ENCODE results near the gene EEF1AKMT1. TPM values are rescaled to one million over a fixed set of nuclear protein-coding genes. Genes with fewer than 3 reads are reported as not detected.

Gene EEF1AKMT1
- total RNA-seq, result 10 to 100 TPM; 16.5 to 18.4 TPM

GRCh38 chr13:20773194-20774080, at the start of gene EEF1AKMT1:
EEF1AKMT1 (minus strand) TSS chr13:20773961; CDS start chr13:20757598, 16,363 bp downstream.
- H3K4me1 Mint-ChIP-seq (ENCODE audit: low read depth), result peaks cover 42% of the 10 kb centered on the region
- DNase-seq, result peak; percentile 96
- peak within 1 kb of the TSS; percentile 96 for H3K27ac Mint-ChIP-seq
- H3K9me3 Mint-ChIP-seq, result peaks cover 5% of the 10 kb centered on the region
- intact Hi-C loops (cut with micrococcal nuclease), result loop anchor here (1.0 to 10.0 kb wide), 7 partner anchors 55 to 401 kb away; partner anchors contain the start of genes CRYL1, IFT88, MRPL57 and SKA3
- H3K4me3 Mint-ChIP-seq, result peak within 1 kb of the TSS; percentile 81
- H3K36me3 Mint-ChIP-seq, result peaks cover 36% of the 10 kb centered on the region
- POLR2A ChIA-PET, result interaction anchor here (0.7 to 2.8 kb wide), 7 partner anchors 8 to 582 kb away, joined by 3 to 13 read pairs (median 4); partner anchors contain the start of genes CRYL1, IL17D and XPO4
- H3K27me3 Mint-ChIP-seq, result no peaks in the 10 kb centered on the region
- CTCF ChIA-PET, result interaction anchor here (0.7 to 2.1 kb wide), 2 partner anchors 48 to 50 kb away, joined by 3 to 7 read pairs; no protein-coding TSS in a partner anchor

- no peak for DNase-seq
- H3K4me1 Mint-ChIP-seq (ENCODE audit: low read depth), result peaks cover 15% of the 10 kb centered on the region
- POLR2A ChIA-PET, result interaction anchor here (1.0 kb wide), 1 partner anchor 50 kb away, joined by 4 read pairs; the partner anchor contains the start of gene EEF1AKMT1
- no peaks in the 10 kb centered on the region for H3K27me3 Mint-ChIP-seq
- H3K27ac Mint-ChIP-seq, result no peak overlapping the region
- CTCF ChIA-PET, result interaction anchor here (2.2 kb wide), 1 partner anchor 17 kb away, joined by 6 read pairs; no protein-coding TSS in a partner anchor
- intact Hi-C loops (cut with micrococcal nuclease), result no loop called here
- H3K9me3 Mint-ChIP-seq, result no peaks in the 10 kb centered on the region
- H3K4me3 Mint-ChIP-seq, result no peak overlapping the region
- H3K36me3 Mint-ChIP-seq, result peaks cover 16% of the 10 kb centered on the region
Observed at GRCh38 chr13:20823071-20823470, 49.3 kb upstream of the EEF1AKMT1 start.

- peaks cover 15% of the 10 kb centered on the region for H3K4me1 Mint-ChIP-seq (ENCODE audit: low read depth)
- H3K9me3 Mint-ChIP-seq, result no peaks in the 10 kb centered on the region
- ChIA-PET CTCF (interaction anchor here (0.9 to 2.2 kb wide), 4 partner anchors 16 to 334 kb away, joined by 3 to 12 read pairs (median 5); partner anchors contain the start of gene EEF1AKMT1), POLR2A (no interaction called here)
- no peaks in the 10 kb centered on the region for H3K27me3 Mint-ChIP-seq
- no peak for DNase-seq
- intact Hi-C loops (cut with micrococcal nuclease), result no loop called here
- no peak overlapping the region for H3K27ac Mint-ChIP-seq
- peaks cover 16% of the 10 kb centered on the region for H3K36me3 Mint-ChIP-seq
- no peak overlapping the region for H3K4me3 Mint-ChIP-seq
Observed at GRCh38 chr13:20822406-20822805, 48.6 kb upstream of the EEF1AKMT1 start.

- DNase-seq, result no peak
- H3K9me3 Mint-ChIP-seq, result no peaks in the 10 kb centered on the region
- H3K4me3 Mint-ChIP-seq, result no peak overlapping the region
- no peak overlapping the region for H3K27ac Mint-ChIP-seq
- POLR2A ChIA-PET, result no interaction called here
- H3K4me1 Mint-ChIP-seq (ENCODE audit: low read depth), result peaks cover 15% of the 10 kb centered on the region
- H3K27me3 Mint-ChIP-seq, result no peaks in the 10 kb centered on the region
- CTCF ChIA-PET, result interaction anchor here (1.7 kb wide), 1 partner anchor 8 kb away, joined by 7 read pairs; no protein-coding TSS in a partner anchor
- peaks cover 16% of the 10 kb centered on the region for H3K36me3 Mint-ChIP-seq
- intact Hi-C loops (cut with micrococcal nuclease), result no loop called here
Observed at GRCh38 chr13:20819715-20820114, 46.0 kb upstream of the EEF1AKMT1 start.

GRCh38 chr13:20815464-20815863, 41.7 kb upstream of the EEF1AKMT1 start:
- H3K4me1 Mint-ChIP-seq (ENCODE audit: low read depth), result peaks cover 4% of the 10 kb centered on the region
- POLR2A ChIA-PET, result no interaction called here
- no peak overlapping the region for H3K27ac Mint-ChIP-seq
- no peak for DNase-seq
- CTCF ChIA-PET, result interaction anchor here (3.1 kb wide), 1 partner anchor 13 kb away, joined by 15 read pairs; no protein-coding TSS in a partner anchor
- no peaks in the 10 kb centered on the region for H3K9me3 Mint-ChIP-seq
- peaks cover 9% of the 10 kb centered on the region for H3K36me3 Mint-ChIP-seq
- intact Hi-C loops (cut with micrococcal nuclease), result no loop called here
- H3K4me3 Mint-ChIP-seq, result no peak overlapping the region
- no peaks in the 10 kb centered on the region for H3K27me3 Mint-ChIP-seq

GRCh38 chr13:20814224-20814910, 40.6 kb upstream of the EEF1AKMT1 start:
- CTCF ChIA-PET, result interaction anchor here (3.1 kb wide), 1 partner anchor 14 kb away, joined by 15 read pairs; no protein-coding TSS in a partner anchor
- no peaks in the 10 kb centered on the region for H3K9me3 Mint-ChIP-seq
- POLR2A ChIA-PET, result no interaction called here
- peaks cover 9% of the 10 kb centered on the region for H3K36me3 Mint-ChIP-seq
- no peak for DNase-seq
- H3K4me1 Mint-ChIP-seq (ENCODE audit: low read depth), result no peaks in the 10 kb centered on the region
- intact Hi-C loops (cut with micrococcal nuclease), result no loop called here
- no peak overlapping the region for H3K27ac Mint-ChIP-seq
- H3K27me3 Mint-ChIP-seq, result no peaks in the 10 kb centered on the region
- H3K4me3 Mint-ChIP-seq, result no peak overlapping the region

- Mint-ChIP-seq H3K9me3 (no peaks in the 10 kb centered on the region), H3K4me3 (no peak overlapping the region), H3K36me3 (peaks cover 16% of the 10 kb centered on the region), H3K27ac (no peak overlapping the region), H3K4me1 (ENCODE audit: low read depth) (no peaks in the 10 kb centered on the region), H3K27me3 (no peaks in the 10 kb centered on the region)
- ChIA-PET POLR2A (no interaction called here), CTCF (no interaction called here)
- intact Hi-C loops (cut with micrococcal nuclease), result no loop called here
- DNase-seq, result no peak
Observed at GRCh38 chr13:20812890-20813289, 39.1 kb upstream of the EEF1AKMT1 start.

GRCh38 chr13:20810808-20811207, 37.0 kb upstream of the EEF1AKMT1 start:
- Mint-ChIP-seq H3K27me3 (no peaks in the 10 kb centered on the region), H3K27ac (no peak overlapping the region)
- intact Hi-C loops (cut with micrococcal nuclease), result no loop called here

GRCh38 chr13:20808874-20809273, 35.1 kb upstream of the EEF1AKMT1 start:
- Mint-ChIP-seq H3K36me3 (peaks cover 20% of the 10 kb centered on the region), H3K27me3 (no peaks in the 10 kb centered on the region), H3K9me3 (no peaks in the 10 kb centered on the region), H3K4me1 (ENCODE audit: low read depth) (no peaks in the 10 kb centered on the region), H3K27ac (no peak overlapping the region), H3K4me3 (no peak overlapping the region)
- POLR2A ChIA-PET, result no interaction called here
- CTCF ChIA-PET, result no interaction called here
- no peak for DNase-seq
- intact Hi-C loops (cut with micrococcal nuclease), result no loop called here

More at GRCh38 chr13:20810808-20811207, 37.0 kb upstream of the EEF1AKMT1 start:
- Mint-ChIP-seq H3K4me3 (no peak overlapping the region), H3K4me1 (ENCODE audit: low read depth) (no peaks in the 10 kb centered on the region), H3K36me3 (peaks cover 20% of the 10 kb centered on the region), H3K9me3 (no peaks in the 10 kb centered on the region)
- no peak for DNase-seq
- CTCF ChIA-PET, result interaction anchor here (0.9 to 1.6 kb wide), 2 partner anchors 18 to 316 kb away, joined by 4 to 5 read pairs; no protein-coding TSS in a partner anchor
- POLR2A ChIA-PET, result no interaction called here

- Mint-ChIP-seq H3K27me3 (no peaks in the 10 kb centered on the region), H3K36me3 (peaks cover 12% of the 10 kb centered on the region), H3K4me1 (ENCODE audit: low read depth) (peaks cover 12% of the 10 kb centered on the region), H3K27ac (no peak overlapping the region), H3K9me3 (no peaks in the 10 kb centered on the region), H3K4me3 (no peak overlapping the region)
- ChIA-PET CTCF (no interaction called here), POLR2A (no interaction called here)
- intact Hi-C loops (cut with micrococcal nuclease), result no loop called here
- no peak for DNase-seq
Observed at GRCh38 chr13:20803180-20803965, 29.6 kb upstream of the EEF1AKMT1 start.

GRCh38 chr13:20801707-20802106, 27.9 kb upstream of the EEF1AKMT1 start:
- ChIA-PET POLR2A (no interaction called here), CTCF (no interaction called here)
- intact Hi-C loops (cut with micrococcal nuclease), result no loop called here
- Mint-ChIP-seq H3K36me3 (peaks cover 13% of the 10 kb centered on the region), H3K27ac (no peak overlapping the region), H3K4me1 (ENCODE audit: low read depth) (peaks cover 25% of the 10 kb centered on the region), H3K9me3 (no peaks in the 10 kb centered on the region), H3K4me3 (no peak overlapping the region), H3K27me3 (no peaks in the 10 kb centered on the region)
- no peak for DNase-seq
